ENCODE data around the gene PMM2. TPM values are rescaled to one million over a fixed set of nuclear protein-coding genes. Genes with fewer than 3 reads are reported as not detected.
A peak's percentile ranks its signal among the peaks of the same experiment; 100 is the strongest.

Gene PMM2
- total RNA-seq, 2 experiments from 2014 or later, result 32.7 to 34.3 TPM

- CTCF ChIA-PET, result interaction anchor here (0.7 kb wide), 1 partner anchor 19 kb away, joined by 3 read pairs; no protein-coding TSS in a partner anchor
- ATAC-seq (no peak), DNase-seq (no peak)
- Mint-ChIP-seq H3K27ac (peak overlapping the region; percentile 63), H3K9me3 (no peaks in the 10 kb centered on the region), H3K27me3 (no peaks in the 10 kb centered on the region), H3K4me3 (no peak overlapping the region), H3K4me1 (ENCODE audit: low read depth) (peaks cover 28% of the 10 kb centered on the region), H3K36me3 (ENCODE audit: low read depth) (peaks cover 33% of the 10 kb centered on the region)
- intact Hi-C loops (cut with micrococcal nuclease), result no loop called here
- POLR2A ChIA-PET, result interaction anchor here (0.8 to 2.6 kb wide), 4 partner anchors 8 to 20 kb away, joined by 3 to 15 read pairs (median 4); partner anchors contain the start of gene CARHSP1
- no peak for TF ChIP-seq CTCF (IDR thresholded peaks at IDR 0.05)
These were observed 62.6 kb downstream of the PMM2 start for GRCh38 chr16:8859913-8860881.

GRCh38 chr16:8861563-8862308, 64.1 kb downstream of the PMM2 start:
- no peaks in the 10 kb centered on the region for H3K27me3 Mint-ChIP-seq
- no peak for DNase-seq
- intact Hi-C loops (cut with micrococcal nuclease), result no loop called here
- H3K27ac Mint-ChIP-seq, result no peak overlapping the region
- POLR2A ChIA-PET, result interaction anchor here (0.6 to 9.2 kb wide), 4 partner anchors 9 to 155 kb away, joined by 3 to 99 read pairs (median 4); no protein-coding TSS in a partner anchor
- peaks cover 26% of the 10 kb centered on the region for H3K4me1 Mint-ChIP-seq (ENCODE audit: low read depth)
- no peak for TF ChIP-seq CTCF (IDR thresholded peaks at IDR 0.05)
- H3K9me3 Mint-ChIP-seq, result no peaks in the 10 kb centered on the region
- CTCF ChIA-PET, result no interaction called here
- no peak for ATAC-seq
- no peak overlapping the region for H3K4me3 Mint-ChIP-seq
- peaks cover 24% of the 10 kb centered on the region for H3K36me3 Mint-ChIP-seq (ENCODE audit: low read depth)

GRCh38 chr16:8862309-8863130, 64.9 kb downstream of the PMM2 start:
- POLR2A ChIA-PET, result interaction anchor here (0.6 to 9.2 kb wide), 5 partner anchors 10 to 156 kb away, joined by 3 to 99 read pairs (median 3); partner anchors contain the start of genes PMM2 and TMEM186
- no peaks in the 10 kb centered on the region for H3K27me3 Mint-ChIP-seq
- H3K27ac Mint-ChIP-seq, result no peak overlapping the region
- peaks cover 26% of the 10 kb centered on the region for H3K36me3 Mint-ChIP-seq (ENCODE audit: low read depth)
- ATAC-seq, result no peak
- no peak for DNase-seq
- H3K4me3 Mint-ChIP-seq, result no peak overlapping the region
- no peak for TF ChIP-seq CTCF (IDR thresholded peaks at IDR 0.05)
- H3K4me1 Mint-ChIP-seq (ENCODE audit: low read depth), result peaks cover 28% of the 10 kb centered on the region
- CTCF ChIA-PET, result interaction anchor here (3.1 kb wide), 1 partner anchor 17 kb away, joined by 19 read pairs; no protein-coding TSS in a partner anchor
- intact Hi-C loops (cut with micrococcal nuclease), result no loop called here
- H3K9me3 Mint-ChIP-seq, result no peaks in the 10 kb centered on the region

- TF ChIP-seq CTCF (IDR thresholded peaks at IDR 0.05), result no peak
- DNase-seq (no peak), ATAC-seq (no peak)
- Mint-ChIP-seq H3K4me3 (no peak overlapping the region), H3K9me3 (no peaks in the 10 kb centered on the region), H3K27ac (no peak overlapping the region), H3K36me3 (ENCODE audit: low read depth) (peaks cover 23% of the 10 kb centered on the region), H3K27me3 (no peaks in the 10 kb centered on the region), H3K4me1 (ENCODE audit: low read depth) (peaks cover 26% of the 10 kb centered on the region)
- intact Hi-C loops (cut with micrococcal nuclease), result no loop called here
- ChIA-PET CTCF (interaction anchor here (0.8 to 3.1 kb wide), 3 partner anchors 9 to 73 kb away, joined by 3 to 19 read pairs (median 6); no protein-coding TSS in a partner anchor), POLR2A (interaction anchor here (1.0 to 9.2 kb wide), 6 partner anchors 9 to 66 kb away, joined by 3 to 99 read pairs (median 4); partner anchors contain the start of genes PMM2 and TMEM186)
These were observed 66.2 kb downstream of the PMM2 start for GRCh38 chr16:8863594-8864424.

Measured in activated CD8-positive, alpha-beta T cell treated with anti-CD3 and anti-CD28 coated beads for 36 hours (primary cell).